Smooth muscle cell (in vitro differentiated cells): ENCODE measurements around the gene PYCARD. TPM values are rescaled to one million over a fixed set of nuclear protein-coding genes. Genes with fewer than 3 reads are reported as not detected.

Experiments
- DNase-seq: peaks from one replicate; lab custom pipeline; 2025; ENCODE audit not compliant: unreplicated experiment; lab: John Stamatoyannopoulos, UW
- H2AFZ ChIP-seq: fragments of 200-600 bp; sonication (generic); 2 replicates; pipeline ENCODE4 v1.6.0; 2016; ENCODE audit warnings: antibody characterized with exemption, low read depth, mild to moderate bottlenecking
- H3F3A ChIP-seq: fragments of 200-600 bp; sonication (generic); 2 replicates; pipeline ENCODE4 v1.6.0; 2017; ENCODE audit warnings: antibody characterized with exemption, low read depth
- H3K27ac ChIP-seq: fragments of 200-600 bp; sonication (generic); 2 replicates; pipeline ENCODE4 v1.5.1; 2016; ENCODE audit warnings: low read depth, mild to moderate bottlenecking
- H3K27me3 ChIP-seq: fragments of 200-600 bp; sonication (generic); 2 replicates; pipeline ENCODE4 v1.6.1; 2016; ENCODE audit warnings: low read depth, mild to moderate bottlenecking
- H3K36me3 ChIP-seq: fragments of 200-600 bp; sonication (generic); 2 replicates; pipeline ENCODE4 v1.5.1; 2016; ENCODE audit warnings: low read depth
- H3K4me1 ChIP-seq: fragments of 200-600 bp; sonication (generic); 2 replicates; pipeline ENCODE4 v1.5.1; 2016; ENCODE audit warnings: low read depth
- H3K4me2 ChIP-seq: fragments of 200-600 bp; sonication (generic); 2 replicates; pipeline ENCODE4 v1.6.0; 2016; ENCODE audit warnings: mild to moderate bottlenecking
- H3K4me3 ChIP-seq: fragments of 200-600 bp; sonication (generic); 2 replicates; pipeline ENCODE4 v1.5.1; 2016; ENCODE audit warnings: mild to moderate bottlenecking
- H3K79me2 ChIP-seq: fragments of 200-600 bp; sonication (generic); 2 replicates; pipeline ENCODE4 v1.6.0; 2016; ENCODE audit warnings: low read depth, mild to moderate bottlenecking
- H3K9ac ChIP-seq: fragments of 200-600 bp; sonication (generic); 2 replicates; pipeline ENCODE4 v1.6.0; 2016; ENCODE audit warnings: low read depth
- H3K9me3 ChIP-seq: fragments of 200-600 bp; sonication (generic); replicated peaks from 2 replicates; pipeline ENCODE4 v1.5.1; 2016; ENCODE audit warnings: low read depth
- H4K20me1 ChIP-seq: fragments of 200-600 bp; sonication (generic); 2 replicates; pipeline ENCODE4 v1.6.0; 2016; ENCODE audit warnings: low read depth
- WGBS: methylation state at CpG from one replicate; pipeline ENCODE4 v1.1.7; 2016; ENCODE audit warnings: low lambda C conversion rate; 5-methylcytosine and 5-hydroxymethylcytosine counted together
- polyA plus RNA-seq: library from polyadenylated mRNA; unstranded; fragments of >200 nt; fragmentation: Nextera tagmentation; extraction: Ambion mirVana; gene quantifications from 2 replicates; pipeline ENCODE4 v1.2.1, GENCODE V29; 2016
- total RNA-seq: library from RNA; depleted of rRNA; stranded (reverse); fragments of >200 nt; gene quantifications from 2 replicates; pipeline ENCODE4 v1.2.3, GENCODE V29; 2014
- TF ChIP-seq, protein P1 (sequence below): fragments of 200-600 bp; sonication (generic); IDR thresholded peaks from 2 replicates; pipeline ENCODE4 v1.5.1; 2017; ENCODE audit warnings: borderline replicate concordance, mild to moderate bottlenecking, antibody characterized with exemption; ENCODE audit not compliant: insufficient read depth, poor library complexity, severe bottlenecking

PYCARD gene
- total and polyA plus RNA-seq, 2 experiments from 2014 or later, result 10.1 to 30.8 TPM

- Histone ChIP-seq H2AFZ (no peak overlapping the region), H3K4me2 (no peak overlapping the region), H3K4me1 (no peaks in the 10 kb centered on the region), H3K27me3 (peaks cover 10% of the 10 kb centered on the region), H3K36me3 (no peaks in the 10 kb centered on the region), H3K9me3 (no peaks in the 10 kb centered on the region), H3K9ac (no peak overlapping the region), H4K20me1 (no peaks in the 10 kb centered on the region), H3F3A (no peaks in the 10 kb centered on the region), H3K4me3 (no peak overlapping the region), H3K79me2 (no peaks in the 10 kb centered on the region), H3K27ac (no peak overlapping the region)
- DNase-seq, result no peak
- 88% methylated on average over 3 of the region's 3 CpGs for WGBS
- TF ChIP-seq, protein P1, sequence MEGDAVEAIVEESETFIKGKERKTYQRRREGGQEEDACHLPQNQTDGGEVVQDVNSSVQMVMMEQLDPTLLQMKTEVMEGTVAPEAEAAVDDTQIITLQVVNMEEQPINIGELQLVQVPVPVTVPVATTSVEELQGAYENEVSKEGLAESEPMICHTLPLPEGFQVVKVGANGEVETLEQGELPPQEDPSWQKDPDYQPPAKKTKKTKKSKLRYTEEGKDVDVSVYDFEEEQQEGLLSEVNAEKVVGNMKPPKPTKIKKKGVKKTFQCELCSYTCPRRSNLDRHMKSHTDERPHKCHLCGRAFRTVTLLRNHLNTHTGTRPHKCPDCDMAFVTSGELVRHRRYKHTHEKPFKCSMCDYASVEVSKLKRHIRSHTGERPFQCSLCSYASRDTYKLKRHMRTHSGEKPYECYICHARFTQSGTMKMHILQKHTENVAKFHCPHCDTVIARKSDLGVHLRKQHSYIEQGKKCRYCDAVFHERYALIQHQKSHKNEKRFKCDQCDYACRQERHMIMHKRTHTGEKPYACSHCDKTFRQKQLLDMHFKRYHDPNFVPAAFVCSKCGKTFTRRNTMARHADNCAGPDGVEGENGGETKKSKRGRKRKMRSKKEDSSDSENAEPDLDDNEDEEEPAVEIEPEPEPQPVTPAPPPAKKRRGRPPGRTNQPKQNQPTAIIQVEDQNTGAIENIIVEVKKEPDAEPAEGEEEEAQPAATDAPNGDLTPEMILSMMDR, result no peak
Measured at GRCh38 chr16:31225193-31225592, 22.6 kb upstream of the PYCARD start.

DNA sequence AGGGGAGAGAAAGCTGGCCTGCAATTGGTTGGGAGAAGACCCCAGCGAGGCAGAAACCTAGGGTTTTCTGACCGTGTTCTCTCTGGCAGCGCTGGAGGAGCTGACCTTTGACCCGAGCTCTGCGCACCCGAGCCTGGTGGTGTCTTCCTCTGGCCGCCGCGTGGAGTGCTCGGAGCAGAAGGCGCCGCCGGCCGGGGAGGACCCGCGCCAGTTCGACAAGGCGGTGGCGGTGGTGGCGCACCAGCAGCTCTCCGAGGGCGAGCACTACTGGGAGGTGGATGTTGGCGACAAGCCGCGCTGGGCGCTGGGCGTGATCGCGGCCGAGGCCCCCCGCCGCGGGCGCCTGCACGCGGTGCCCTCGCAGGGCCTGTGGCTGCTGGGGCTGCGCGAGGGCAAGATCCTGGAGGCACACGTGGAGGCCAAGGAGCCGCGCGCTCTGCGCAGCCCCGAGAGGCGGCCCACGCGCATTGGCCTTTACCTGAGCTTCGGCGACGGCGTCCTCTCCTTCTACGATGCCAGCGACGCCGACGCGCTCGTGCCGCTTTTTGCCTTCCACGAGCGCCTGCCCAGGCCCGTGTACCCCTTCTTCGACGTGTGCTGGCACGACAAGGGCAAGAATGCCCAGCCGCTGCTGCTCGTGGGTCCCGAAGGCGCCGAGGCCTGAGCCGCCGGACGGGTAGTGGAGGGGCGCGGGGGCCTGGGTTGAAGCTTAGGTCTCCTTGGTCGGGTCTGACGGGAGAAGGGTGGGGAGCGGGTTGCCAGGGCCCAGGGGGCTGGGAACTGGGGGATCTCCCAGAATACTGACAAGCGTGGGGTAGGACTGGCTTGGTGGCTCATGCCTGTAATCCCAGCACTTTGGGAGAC lies 21.8 kb upstream of the PYCARD start:
- Histone ChIP-seq H3K27ac (no peak overlapping the region), H3F3A (no peaks in the 10 kb centered on the region), H3K9ac (no peak overlapping the region), H4K20me1 (no peaks in the 10 kb centered on the region), H3K9me3 (no peaks in the 10 kb centered on the region), H3K79me2 (no peaks in the 10 kb centered on the region), H2AFZ (no peak overlapping the region), H3K4me1 (no peaks in the 10 kb centered on the region), H3K4me2 (no peak overlapping the region), H3K36me3 (no peaks in the 10 kb centered on the region), H3K4me3 (no peak overlapping the region), H3K27me3 (peaks cover 12% of the 10 kb centered on the region)
- 96% methylated on average over 48 of the region's 80 CpGs for WGBS
- TF ChIP-seq, protein P1, result no peak
- DNase-seq, result no peak

DNA sequence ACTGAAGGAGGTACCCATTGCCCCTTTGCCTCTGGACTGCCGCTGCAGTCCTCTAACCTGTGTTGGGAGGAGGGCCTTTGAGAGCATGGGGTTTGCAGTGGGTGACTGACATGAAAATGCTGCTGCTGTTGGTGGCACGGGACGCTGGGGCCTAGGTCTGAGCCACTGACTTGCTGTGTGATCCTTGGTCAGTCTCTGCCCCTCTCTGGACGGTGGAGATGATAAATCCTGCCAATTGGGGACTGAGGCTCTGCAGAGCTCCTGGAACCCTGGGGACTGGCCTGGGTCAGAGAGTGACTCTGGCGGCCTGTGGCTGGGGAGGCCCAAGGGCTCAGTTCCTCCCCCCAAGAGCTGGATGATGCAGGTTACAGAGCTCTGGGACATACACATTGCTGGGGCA lies 20.5 kb upstream of the PYCARD start:
- H3K79me2 ChIP-seq, result no peaks in the 10 kb centered on the region
- H3K9ac ChIP-seq, result no peak overlapping the region
- WGBS, result 88% methylated on average over 5 of the region's 5 CpGs
- no peaks in the 10 kb centered on the region for H3K36me3 ChIP-seq
- no peaks in the 10 kb centered on the region for H3F3A ChIP-seq
- no peaks in the 10 kb centered on the region for H3K9me3 ChIP-seq
- peaks cover 25% of the 10 kb centered on the region for H3K27me3 ChIP-seq
- no peak overlapping the region for H3K4me3 ChIP-seq
- no peaks in the 10 kb centered on the region for H4K20me1 ChIP-seq
- no peak overlapping the region for H3K27ac ChIP-seq
- no peak overlapping the region for H2AFZ ChIP-seq
- no peak overlapping the region for H3K4me2 ChIP-seq
- TF ChIP-seq, protein P1, result no peak
- no peaks in the 10 kb centered on the region for H3K4me1 ChIP-seq
- no peak for DNase-seq
